Gastroesophageal sphincter (tissue), 3 donors: ENCODE results near the gene PXDC1.

Experiments used
- EP300 ChIP-seq: sonication (generic); formaldehyde crosslinking; IDR thresholded peaks from one replicate; pipeline ENCODE4 v1.6.1; 2017; ENCODE audit warnings: antibody characterized with exemption, mild to moderate bottlenecking
- POLR2AphosphoS5 ChIP-seq: sonication (generic); formaldehyde crosslinking; IDR thresholded peaks from one replicate; pipeline ENCODE4 v1.6.1; 2017; ENCODE audit warnings: antibody characterized with exemption
- TF ChIP-seq, protein P1 (sequence below), 4 experiments: fragments of 200-600 bp in 2 of 4; fragments of 450-650 bp in 2 of 4; sonication (generic) in 1 of 4; IDR thresholded peaks; one replicate each; pipeline ENCODE4 v1.5.1; 2017 to 2019; ENCODE audit warnings: antibody characterized with exemption in 4 of 4, mild to moderate bottlenecking in 2 of 4, moderate library complexity in 2 of 4

DNA sequence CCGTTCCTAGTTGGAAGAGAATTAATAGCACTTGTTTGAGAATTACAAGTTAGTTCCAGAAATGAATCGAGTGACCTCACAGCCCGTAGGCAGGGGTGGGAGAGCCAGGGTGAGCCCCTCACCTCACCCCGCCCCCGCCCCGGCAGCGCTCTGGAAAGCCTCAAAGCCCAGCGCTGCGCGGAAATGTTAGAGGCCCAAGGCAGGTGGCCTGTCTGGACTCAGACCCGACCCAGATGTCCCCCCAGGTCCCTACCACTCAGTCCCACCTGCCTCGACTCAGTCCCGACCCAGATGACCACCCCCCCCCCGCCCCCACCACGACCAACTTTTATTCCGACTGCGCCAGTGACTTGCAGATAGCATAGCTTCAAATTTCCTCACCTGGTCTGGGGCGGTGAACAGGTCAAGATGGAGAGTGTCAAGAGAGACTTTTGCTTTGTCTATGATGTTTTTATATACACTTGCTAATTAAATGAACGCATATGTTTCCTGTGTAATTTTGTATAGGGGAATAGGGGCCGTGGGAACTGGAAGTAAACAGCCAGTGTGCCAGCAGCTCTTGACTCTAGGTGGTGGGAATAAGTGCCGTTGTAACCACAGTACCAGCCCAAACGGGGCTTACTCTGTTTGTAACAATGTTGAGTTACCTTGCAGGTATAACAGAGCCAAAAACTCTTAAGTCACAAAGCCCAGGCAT, 1.2 kb upstream of the PXDC1 start:
- TF ChIP-seq POLR2AphosphoS5 (peak; percentile 19), EP300 (no peak)
- TF ChIP-seq, protein P1, sequence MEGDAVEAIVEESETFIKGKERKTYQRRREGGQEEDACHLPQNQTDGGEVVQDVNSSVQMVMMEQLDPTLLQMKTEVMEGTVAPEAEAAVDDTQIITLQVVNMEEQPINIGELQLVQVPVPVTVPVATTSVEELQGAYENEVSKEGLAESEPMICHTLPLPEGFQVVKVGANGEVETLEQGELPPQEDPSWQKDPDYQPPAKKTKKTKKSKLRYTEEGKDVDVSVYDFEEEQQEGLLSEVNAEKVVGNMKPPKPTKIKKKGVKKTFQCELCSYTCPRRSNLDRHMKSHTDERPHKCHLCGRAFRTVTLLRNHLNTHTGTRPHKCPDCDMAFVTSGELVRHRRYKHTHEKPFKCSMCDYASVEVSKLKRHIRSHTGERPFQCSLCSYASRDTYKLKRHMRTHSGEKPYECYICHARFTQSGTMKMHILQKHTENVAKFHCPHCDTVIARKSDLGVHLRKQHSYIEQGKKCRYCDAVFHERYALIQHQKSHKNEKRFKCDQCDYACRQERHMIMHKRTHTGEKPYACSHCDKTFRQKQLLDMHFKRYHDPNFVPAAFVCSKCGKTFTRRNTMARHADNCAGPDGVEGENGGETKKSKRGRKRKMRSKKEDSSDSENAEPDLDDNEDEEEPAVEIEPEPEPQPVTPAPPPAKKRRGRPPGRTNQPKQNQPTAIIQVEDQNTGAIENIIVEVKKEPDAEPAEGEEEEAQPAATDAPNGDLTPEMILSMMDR (IDR thresholded peaks at IDR 0.05) = no peak
